ENCODE results near the gene CLECL1.

DNA sequence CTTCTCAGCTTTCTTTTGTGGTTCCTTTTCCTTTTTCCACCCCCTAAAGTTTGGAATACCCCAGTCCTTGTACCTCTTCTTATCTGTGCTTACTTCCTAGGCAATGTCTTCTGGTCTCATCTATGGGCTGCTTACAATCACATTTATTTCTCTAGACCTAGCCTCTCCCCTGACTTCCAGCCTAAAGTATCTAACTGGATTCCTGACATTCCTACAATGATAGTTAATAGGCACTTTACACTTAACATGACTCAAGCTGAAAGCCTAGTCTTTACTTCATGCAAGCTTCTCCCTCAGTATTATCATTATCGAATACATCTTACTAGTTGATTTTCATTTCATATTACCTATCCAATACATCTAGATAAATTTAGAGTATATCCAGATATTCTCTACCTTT, 21.2 kb downstream of the CLECL1 start:
- TF ChIP-seq, protein P1, sequence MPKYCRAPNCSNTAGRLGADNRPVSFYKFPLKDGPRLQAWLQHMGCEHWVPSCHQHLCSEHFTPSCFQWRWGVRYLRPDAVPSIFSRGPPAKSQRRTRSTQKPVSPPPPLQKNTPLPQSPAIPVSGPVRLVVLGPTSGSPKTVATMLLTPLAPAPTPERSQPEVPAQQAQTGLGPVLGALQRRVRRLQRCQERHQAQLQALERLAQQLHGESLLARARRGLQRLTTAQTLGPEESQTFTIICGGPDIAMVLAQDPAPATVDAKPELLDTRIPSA (CRISPR knock-in tag; IDR thresholded peaks at IDR 0.05; ENCODE audit: borderline replicate concordance): no peak
- TF ChIP-seq, protein P2, sequence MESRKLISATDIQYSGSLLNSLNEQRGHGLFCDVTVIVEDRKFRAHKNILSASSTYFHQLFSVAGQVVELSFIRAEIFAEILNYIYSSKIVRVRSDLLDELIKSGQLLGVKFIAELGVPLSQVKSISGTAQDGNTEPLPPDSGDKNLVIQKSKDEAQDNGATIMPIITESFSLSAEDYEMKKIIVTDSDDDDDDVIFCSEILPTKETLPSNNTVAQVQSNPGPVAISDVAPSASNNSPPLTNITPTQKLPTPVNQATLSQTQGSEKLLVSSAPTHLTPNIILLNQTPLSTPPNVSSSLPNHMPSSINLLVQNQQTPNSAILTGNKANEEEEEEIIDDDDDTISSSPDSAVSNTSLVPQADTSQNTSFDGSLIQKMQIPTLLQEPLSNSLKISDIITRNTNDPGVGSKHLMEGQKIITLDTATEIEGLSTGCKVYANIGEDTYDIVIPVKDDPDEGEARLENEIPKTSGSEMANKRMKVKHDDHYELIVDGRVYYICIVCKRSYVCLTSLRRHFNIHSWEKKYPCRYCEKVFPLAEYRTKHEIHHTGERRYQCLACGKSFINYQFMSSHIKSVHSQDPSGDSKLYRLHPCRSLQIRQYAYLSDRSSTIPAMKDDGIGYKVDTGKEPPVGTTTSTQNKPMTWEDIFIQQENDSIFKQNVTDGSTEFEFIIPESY (CRISPR knock-in tag; IDR thresholded peaks at IDR 0.05): no peak
- TF ChIP-seq, protein P3, sequence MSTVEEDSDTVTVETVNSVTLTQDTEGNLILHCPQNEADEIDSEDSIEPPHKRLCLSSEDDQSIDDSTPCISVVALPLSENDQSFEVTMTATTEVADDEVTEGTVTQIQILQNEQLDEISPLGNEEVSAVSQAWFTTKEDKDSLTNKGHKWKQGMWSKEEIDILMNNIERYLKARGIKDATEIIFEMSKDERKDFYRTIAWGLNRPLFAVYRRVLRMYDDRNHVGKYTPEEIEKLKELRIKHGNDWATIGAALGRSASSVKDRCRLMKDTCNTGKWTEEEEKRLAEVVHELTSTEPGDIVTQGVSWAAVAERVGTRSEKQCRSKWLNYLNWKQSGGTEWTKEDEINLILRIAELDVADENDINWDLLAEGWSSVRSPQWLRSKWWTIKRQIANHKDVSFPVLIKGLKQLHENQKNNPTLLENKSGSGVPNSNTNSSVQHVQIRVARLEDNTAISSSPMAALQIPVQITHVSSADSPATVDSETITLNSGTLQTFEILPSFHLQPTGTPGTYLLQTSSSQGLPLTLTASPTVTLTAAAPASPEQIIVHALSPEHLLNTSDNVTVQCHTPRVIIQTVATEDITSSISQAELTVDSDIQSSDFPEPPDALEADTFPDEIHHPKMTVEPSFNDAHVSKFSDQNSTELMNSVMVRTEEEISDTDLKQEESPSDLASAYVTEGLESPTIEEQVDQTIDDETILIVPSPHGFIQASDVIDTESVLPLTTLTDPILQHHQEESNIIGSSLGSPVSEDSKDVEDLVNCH (CRISPR knock-in tag; IDR thresholded peaks at IDR 0.05): no peak
- TF ChIP-seq POGZ (CRISPR knock-in tag; IDR thresholded peaks at IDR 0.05) (no peak), RAD21 (CRISPR knock-in tag; IDR thresholded peaks at IDR 0.05) (no peak)
- TF ChIP-seq, protein P4, sequence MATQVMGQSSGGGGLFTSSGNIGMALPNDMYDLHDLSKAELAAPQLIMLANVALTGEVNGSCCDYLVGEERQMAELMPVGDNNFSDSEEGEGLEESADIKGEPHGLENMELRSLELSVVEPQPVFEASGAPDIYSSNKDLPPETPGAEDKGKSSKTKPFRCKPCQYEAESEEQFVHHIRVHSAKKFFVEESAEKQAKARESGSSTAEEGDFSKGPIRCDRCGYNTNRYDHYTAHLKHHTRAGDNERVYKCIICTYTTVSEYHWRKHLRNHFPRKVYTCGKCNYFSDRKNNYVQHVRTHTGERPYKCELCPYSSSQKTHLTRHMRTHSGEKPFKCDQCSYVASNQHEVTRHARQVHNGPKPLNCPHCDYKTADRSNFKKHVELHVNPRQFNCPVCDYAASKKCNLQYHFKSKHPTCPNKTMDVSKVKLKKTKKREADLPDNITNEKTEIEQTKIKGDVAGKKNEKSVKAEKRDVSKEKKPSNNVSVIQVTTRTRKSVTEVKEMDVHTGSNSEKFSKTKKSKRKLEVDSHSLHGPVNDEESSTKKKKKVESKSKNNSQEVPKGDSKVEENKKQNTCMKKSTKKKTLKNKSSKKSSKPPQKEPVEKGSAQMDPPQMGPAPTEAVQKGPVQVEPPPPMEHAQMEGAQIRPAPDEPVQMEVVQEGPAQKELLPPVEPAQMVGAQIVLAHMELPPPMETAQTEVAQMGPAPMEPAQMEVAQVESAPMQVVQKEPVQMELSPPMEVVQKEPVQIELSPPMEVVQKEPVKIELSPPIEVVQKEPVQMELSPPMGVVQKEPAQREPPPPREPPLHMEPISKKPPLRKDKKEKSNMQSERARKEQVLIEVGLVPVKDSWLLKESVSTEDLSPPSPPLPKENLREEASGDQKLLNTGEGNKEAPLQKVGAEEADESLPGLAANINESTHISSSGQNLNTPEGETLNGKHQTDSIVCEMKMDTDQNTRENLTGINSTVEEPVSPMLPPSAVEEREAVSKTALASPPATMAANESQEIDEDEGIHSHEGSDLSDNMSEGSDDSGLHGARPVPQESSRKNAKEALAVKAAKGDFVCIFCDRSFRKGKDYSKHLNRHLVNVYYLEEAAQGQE (IDR thresholded peaks at IDR 0.05; ENCODE audit: borderline replicate concordance in 1 of 2, low read depth in 1 of 2, low read length in 2 of 2): no peak

Measured in HepG2 (cell line).